Activated CD4-positive, alpha-beta T cell treated with anti-CD3 and anti-CD28 coated beads, Interleukin-10, Interleukin-2, amounts not matched to agents 100 ng/mL and 50 ng/mL, durations not matched to agents 16 hours and 8 hours (primary cell): ENCODE results near the gene EVPLL.
"Not testable (repeated sequence)": the region's sequence is repeated elsewhere in the genome, so short reads cannot be mapped to it uniquely, and the experiment has no call there.

ENCODE experiments used
- DNase-seq: peaks from one replicate; pipeline ENCODE4 v3.0.0-alpha.2; 2020

The EVPLL gene

DNA sequence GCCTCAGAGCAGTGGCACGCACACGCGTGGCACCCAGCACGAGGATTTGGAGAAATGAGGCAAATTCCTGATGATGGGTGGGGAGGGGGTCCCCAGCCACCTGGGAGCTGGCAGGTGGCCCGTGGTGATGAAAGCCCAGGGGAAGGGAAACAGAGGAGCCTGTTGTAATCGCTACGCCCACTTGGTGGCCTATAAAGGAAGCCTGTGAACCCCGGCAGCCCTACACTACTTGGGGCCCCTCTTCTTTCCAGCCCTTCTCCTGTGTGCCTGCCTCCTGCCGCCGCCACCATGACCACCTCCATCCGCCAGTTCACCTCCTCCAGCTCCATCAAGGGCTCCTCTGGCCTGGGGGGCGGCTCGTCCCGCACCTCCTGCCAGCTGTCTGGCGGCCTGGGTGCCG lies 49.1 kb downstream of the EVPLL start:
- not testable (repeated sequence) for DNase-seq

DNA sequence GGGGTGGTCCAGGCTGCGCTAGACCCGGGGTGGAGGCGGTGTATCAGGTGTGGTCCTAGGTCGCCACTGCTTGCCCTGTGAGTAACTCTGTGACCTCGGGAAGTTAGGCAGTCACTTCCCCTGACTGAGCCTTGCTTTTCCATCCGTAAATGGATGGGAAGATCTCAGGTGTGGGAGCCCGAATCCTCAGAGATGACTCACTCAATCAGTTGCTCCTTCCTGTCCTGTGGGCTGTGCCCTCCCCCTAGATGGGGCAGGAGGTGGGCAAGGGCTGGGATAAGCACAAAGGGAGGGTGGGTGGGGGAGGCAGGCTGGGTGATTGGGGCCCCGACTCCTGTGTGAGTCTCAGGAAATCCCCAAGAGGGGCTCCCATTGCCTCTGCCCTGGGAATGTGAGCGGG lies 54.6 kb downstream of the EVPLL start:
- DNase-seq, result not testable (repeated sequence)
